Endothelial cell of umbilical vein (primary cell): Measurements from ENCODE around the gene FAM229A. TPM values are rescaled to one million over a fixed set of nuclear protein-coding genes. Genes with fewer than 3 reads are reported as not detected.

Source experiments
- BruUV-seq: library from RNA; stranded (reverse); fragments of 400-500 nt; replicated peaks from 2 replicates; lab custom pipeline; 2021; lab: Mats Ljungman, UMichigan
- CTCF ChIA-PET: fragments of 300-600, 350-600 bp; sonication (Branson Sonifier 250); formaldehyde crosslinking; loops from one replicate; lab custom pipeline; 2021; ENCODE audit warnings: antibody characterized with exemption, inconsistent platforms; lab: Charles Lee
- POLR2A ChIA-PET: fragments of 300-600, 350-600 bp; sonication (Branson Sonifier 250); formaldehyde crosslinking; loops from one replicate; lab custom pipeline; 2021; ENCODE audit warnings: antibody characterized with exemption, inconsistent platforms; lab: Charles Lee
- DNase-seq: peaks from one replicate; pipeline ENCODE4 v3.0.0-alpha.2; 2011; ENCODE audit warnings: low read depth, low spot score
- FAIRE-seq: peaks from 2 replicates; lab custom pipeline; 2011; peaks lifted over from hg19 to GRCh38; lab: Jason Lieb, UNC
- H2AFZ ChIP-seq: 2 replicates; pipeline ENCODE4 v1.6.0; 2012; ENCODE audit warnings: low read depth, low read length, control low read depth, inconsistent platforms
- H3K27ac ChIP-seq: 2 replicates; pipeline ENCODE4 v1.5.1; 2011; ENCODE audit warnings: low read depth, mild to moderate bottlenecking, control low read depth, low read length, moderate library complexity; ENCODE audit not compliant: insufficient read depth
- H3K27me3 ChIP-seq, 2 experiments: 2 replicates each; pipeline versions ENCODE4 v1.6.0 to v1.6.1; 2011; ENCODE audit warnings: low read length in 2 of 2, mixed read lengths in 1 of 2; ENCODE audit not compliant: control insufficient read depth in 2 of 2, insufficient read depth in 2 of 2
- H3K36me3 ChIP-seq, 2 experiments: 2 replicates in 1 of 2; 3 replicates in 1 of 2; pipeline ENCODE4 v1.5.1; 2011; ENCODE audit warnings: low read length in 2 of 2, mild to moderate bottlenecking in 1 of 2, moderate library complexity in 1 of 2; ENCODE audit not compliant: control insufficient read depth in 2 of 2, insufficient read depth in 2 of 2; ENCODE audit errors: extremely low read depth in 1 of 2
- H3K4me1 ChIP-seq: 3 replicates; pipeline ENCODE4 v1.5.1; 2011; ENCODE audit warnings: mild to moderate bottlenecking, low read length; ENCODE audit not compliant: control insufficient read depth, insufficient read depth; ENCODE audit errors: extremely low read depth
- H3K4me2 ChIP-seq: 2 replicates; pipeline ENCODE4 v1.6.1; 2011; ENCODE audit warnings: low read length, control low read depth, mixed read lengths; ENCODE audit not compliant: insufficient read depth
- H3K4me3 ChIP-seq, 3 experiments: fragments of 200-600 bp in 1 of 3; sonication (generic), shearing (Covaris generic) in 1 of 3; replicated peaks in 1 of 3; 2 replicates each; pipeline ENCODE4 v1.5.1; 2011 to 2016; ENCODE audit warnings: control low read depth in 3 of 3, low read length in 3 of 3, mild to moderate bottlenecking in 2 of 3, inconsistent platforms in 1 of 3, low read depth in 1 of 3, moderate library complexity in 1 of 3; ENCODE audit not compliant: insufficient read depth in 1 of 3
- H3K79me2 ChIP-seq: 2 replicates; pipeline ENCODE4 v1.6.0; 2012; ENCODE audit warnings: low read length, inconsistent platforms; ENCODE audit not compliant: control insufficient read depth, insufficient read depth
- H3K9ac ChIP-seq: replicated peaks from 2 replicates; pipeline ENCODE3; 2011; ENCODE audit warnings: low read length, control low read depth; ENCODE audit not compliant: insufficient read depth; ENCODE audit errors: extremely low read depth
- H3K9me1 ChIP-seq: replicated peaks from 3 replicates; pipeline ENCODE4 v1.6.0; 2011; ENCODE audit warnings: mild to moderate bottlenecking, low read length; ENCODE audit not compliant: control insufficient read depth, insufficient read depth; ENCODE audit errors: extremely low read depth
- H3K9me3 ChIP-seq: replicated peaks from 2 replicates; pipeline ENCODE4 v1.5.1; 2012; ENCODE audit warnings: low read length, inconsistent platforms; ENCODE audit not compliant: control insufficient read depth, insufficient read depth
- H4K20me1 ChIP-seq: replicated peaks from 2 replicates; pipeline ENCODE3; 2011; ENCODE audit warnings: mild to moderate bottlenecking, low read length; ENCODE audit not compliant: control insufficient read depth, insufficient read depth; ENCODE audit errors: extremely low read depth
- FOS ChIP-seq: IDR thresholded peaks from 2 replicates; pipeline ENCODE4 v1.6.1; 2011; ENCODE audit warnings: mild to moderate bottlenecking, low read length, moderate library complexity, borderline replicate concordance; ENCODE audit not compliant: insufficient read depth
- GATA2 ChIP-seq: IDR thresholded peaks from 2 replicates; pipeline ENCODE4 v1.7.0; 2011; ENCODE audit warnings: low read depth, mild to moderate bottlenecking, moderate library complexity, mixed read lengths, low read length; ENCODE audit not compliant: insufficient read length, insufficient read depth
- JUN ChIP-seq: IDR thresholded peaks from 2 replicates; pipeline ENCODE4 v1.6.1; 2011; ENCODE audit warnings: borderline replicate concordance, low read depth; ENCODE audit not compliant: insufficient read length, insufficient read depth
- MYC ChIP-seq: IDR thresholded peaks from one replicate; pipeline ENCODE4 v1.6.1; 2011; ENCODE audit warnings: mild to moderate bottlenecking, low read depth, low read length
- POLR2A ChIP-seq: IDR thresholded peaks from 2 replicates; pipeline ENCODE4 v1.6.1; 2012; ENCODE audit warnings: low read depth, mild to moderate bottlenecking, control low read depth, low read length
- POLR2AphosphoS5 ChIP-seq: IDR thresholded peaks from 2 replicates; pipeline ENCODE4 v1.6.1; 2012; ENCODE audit warnings: low read depth, mild to moderate bottlenecking, control low read depth, low read length, moderate library complexity; ENCODE audit not compliant: insufficient read depth
- dilution Hi-C: fragments of 300-500 bp; cut with MboI; formaldehyde crosslinking; loops from one replicate; pipeline ENCODE4 v1.15.0; 2019; ENCODE audit warnings: low sequenced_read_pairs; ENCODE audit not compliant: extremely low pct_ligation_motif_present
- intact Hi-C: fragments of 100-400 bp; cut with micrococcal nuclease; formaldehyde crosslinking; loops from one replicate; pipeline ENCODE4 v1.10.0; 2022
- polyA plus RNA-seq, 4 experiments: library from polyadenylated mRNA; depleted of rRNA in 3 of 4; stranded (reverse) in 3 of 4; unstranded in 1 of 4; fragments of >200 nt; gene quantifications; 2 replicates each; pipeline versions ENCODE4 v1.2.1 to v1.2.3, GENCODE V29; 2011 to 2012; ENCODE audit warnings: missing spikeins in 1 of 4
- total RNA-seq: library from RNA; stranded (reverse); gene quantifications from 2 replicates; pipeline ENCODE4 v1.2.3, GENCODE V29; 2021
- TF ChIP-seq, protein P1 (sequence below): IDR thresholded peaks from 2 replicates; pipeline ENCODE4 v1.6.1; 2011; ENCODE audit not compliant: insufficient read depth, insufficient read length

FAM229A gene
- total and polyA plus RNA-seq, 2 donors (not counting 3 experiments of a cell fraction or from before 2014, with no cell fraction given), result 8.9 to 11.6 TPM

DNA sequence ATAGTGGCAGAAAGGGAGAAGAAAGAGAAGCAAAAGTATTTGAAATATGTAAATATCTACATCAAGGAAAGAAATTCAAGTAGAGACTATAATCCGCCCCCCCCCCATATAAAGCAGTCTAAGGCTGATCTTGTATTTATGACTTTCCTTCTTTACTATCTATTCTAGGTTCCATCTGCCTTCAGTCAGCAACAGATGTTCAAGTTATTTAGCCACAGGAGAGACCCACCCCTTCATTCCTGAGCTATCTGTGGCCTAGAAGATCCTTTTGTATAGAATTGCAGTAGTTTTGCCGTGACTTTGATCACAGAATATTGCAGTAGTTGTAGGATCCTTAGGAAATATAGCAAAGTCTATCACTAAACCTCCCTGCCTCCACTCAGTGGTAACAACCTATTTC is 42.7 kb upstream of the FAM229A start:
- Histone ChIP-seq H3K27ac (no peak overlapping the region), H3K79me2 (no peaks in the 10 kb centered on the region), H4K20me1 (no peaks in the 10 kb centered on the region), H2AFZ (no peak overlapping the region), H3K4me3 (no peak overlapping the region), H3K9me1 (no peaks in the 10 kb centered on the region), H3K9me3 (no peaks in the 10 kb centered on the region), H3K9ac (no peak overlapping the region), H3K27me3 (no peaks in the 10 kb centered on the region), H3K36me3 (no peaks in the 10 kb centered on the region), H3K4me1 (no peaks in the 10 kb centered on the region), H3K4me2 (no peak overlapping the region)
- TF ChIP-seq, protein P1, sequence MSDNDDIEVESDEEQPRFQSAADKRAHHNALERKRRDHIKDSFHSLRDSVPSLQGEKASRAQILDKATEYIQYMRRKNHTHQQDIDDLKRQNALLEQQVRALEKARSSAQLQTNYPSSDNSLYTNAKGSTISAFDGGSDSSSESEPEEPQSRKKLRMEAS, result no peak
- no peak for TF ChIP-seq JUN
- no peak for TF ChIP-seq POLR2A
- TF ChIP-seq POLR2AphosphoS5, result no peak
- TF ChIP-seq GATA2, result no peak
- no peak for TF ChIP-seq FOS
- no peak for TF ChIP-seq MYC
- no TSS peak for BruUV-seq
- intact Hi-C loops, result no loop called here
- ChIA-PET POLR2A (no interaction called here), CTCF (interaction anchor here (7.0 kb wide), 1 partner anchor 10 kb away, joined by 64 read pairs; no protein-coding TSS in a partner anchor)
- FAIRE-seq (no peak), DNase-seq (no peak)
- dilution Hi-C loops, result no loop called here
